Stimulated activated naive CD4-positive, alpha-beta T cell (primary cell): ENCODE data around the gene PITRM1.

ENCODE experiments used
- DNase-seq, 6 experiments: peaks; one replicate each; lab custom pipeline; 2025; lab: John Stamatoyannopoulos, UW

Gene PITRM1

DNA sequence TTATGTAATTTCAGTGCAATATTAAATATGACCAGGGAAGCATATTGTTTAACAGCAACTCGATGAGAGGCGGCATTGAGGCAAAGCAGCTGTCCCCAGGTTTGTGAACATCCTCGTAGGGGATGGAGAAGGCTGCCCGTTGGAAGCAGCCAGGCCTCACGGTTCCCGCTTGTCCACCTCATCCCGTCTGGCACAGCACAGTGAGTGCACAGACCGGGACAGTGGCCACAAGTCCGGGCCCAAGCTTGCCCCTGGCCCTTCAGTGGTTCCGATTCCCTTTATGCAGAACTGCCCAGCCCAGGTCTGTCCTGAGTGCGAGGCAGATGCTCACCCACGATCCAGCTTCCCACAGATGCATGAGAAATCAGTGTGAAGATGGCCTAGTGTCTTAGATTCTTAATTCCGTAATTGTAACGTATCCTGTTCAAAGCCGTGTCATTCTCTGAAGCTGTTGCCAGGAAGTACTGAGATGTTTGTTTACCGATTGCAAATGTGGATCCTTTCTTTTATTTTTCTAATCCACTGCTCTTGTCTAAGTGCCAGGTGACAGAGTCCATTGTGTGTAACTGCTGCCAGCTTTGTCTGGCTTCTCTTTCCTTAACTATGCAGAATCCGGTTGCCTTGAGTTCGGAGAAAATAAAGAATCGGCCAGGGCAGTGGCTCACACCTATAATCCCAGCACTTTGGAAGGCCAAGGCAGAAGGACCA is 69.7 kb downstream of the PITRM1 start:
- no peak for DNase-seq

DNA sequence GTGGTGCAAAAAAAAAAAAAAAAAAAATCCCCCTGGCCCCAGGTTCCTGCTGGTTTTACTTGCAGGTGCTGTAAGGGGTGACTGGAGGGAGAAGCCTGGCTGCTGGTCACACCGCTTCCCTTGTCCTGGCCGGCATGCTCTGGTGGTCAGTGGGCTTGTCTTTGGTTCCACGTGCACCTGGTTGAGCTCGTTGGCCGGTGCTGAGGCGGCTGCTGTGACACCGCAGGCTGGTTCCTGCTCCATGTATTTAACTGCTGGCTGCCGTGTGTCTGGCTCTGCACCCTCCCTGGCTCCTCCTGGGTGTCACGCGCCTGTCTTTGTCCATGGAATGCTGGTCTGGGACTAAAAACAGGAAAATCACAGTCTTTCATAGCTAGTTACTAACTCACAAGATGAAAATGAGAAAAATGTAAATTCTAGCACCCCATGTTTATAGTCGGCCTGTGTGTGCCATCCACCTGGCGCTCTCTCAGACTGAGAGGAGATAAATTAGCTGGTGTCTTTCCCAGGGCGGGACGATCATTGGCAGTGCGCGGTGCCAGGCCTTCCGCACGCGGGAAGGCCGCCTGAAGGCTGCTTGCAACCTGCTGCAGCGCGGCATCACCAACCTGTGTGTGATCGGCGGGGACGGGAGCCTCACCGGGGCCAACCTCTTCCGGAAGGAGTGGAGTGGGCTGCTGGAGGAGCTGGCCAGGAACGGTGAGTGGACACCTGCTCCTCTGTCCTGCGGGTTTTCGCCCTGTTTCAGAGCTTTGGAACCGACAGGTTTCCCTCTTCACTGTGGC is 71.5 kb downstream of the PITRM1 start:
- DNase-seq: no peak

DNA sequence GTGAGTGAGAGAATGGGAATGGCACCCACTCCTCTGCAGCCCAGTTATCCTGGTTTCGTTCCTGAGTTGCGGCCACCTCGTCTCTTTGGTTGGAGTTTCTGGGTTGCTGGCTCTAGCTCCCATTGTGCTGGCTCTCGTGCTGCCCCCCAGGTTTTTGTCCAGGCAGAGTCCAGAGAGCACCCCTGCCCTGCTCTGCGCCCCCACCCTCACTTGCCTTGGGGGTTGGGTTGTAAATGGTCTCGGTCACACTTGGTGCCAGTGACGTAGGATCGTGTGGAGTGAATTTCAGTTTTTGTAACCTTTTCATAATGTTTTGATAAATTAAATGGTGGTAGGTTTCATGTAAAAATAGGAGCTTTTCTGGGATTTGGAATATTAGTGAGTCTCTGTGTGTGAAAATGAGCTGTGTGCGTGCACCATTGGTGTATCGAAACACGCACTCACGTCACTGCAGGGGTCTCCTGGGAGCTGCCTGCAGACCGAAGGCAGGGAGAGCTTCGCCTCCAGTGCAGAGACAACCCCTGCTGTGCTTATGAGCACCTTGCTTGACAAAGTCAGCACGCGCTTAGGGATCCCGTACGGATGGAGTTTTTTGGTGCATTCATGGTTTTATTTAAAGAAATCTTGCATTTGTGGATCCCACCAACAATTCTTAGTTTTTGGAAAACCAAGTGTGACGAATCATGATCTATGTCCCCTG is 72.3 kb downstream of the PITRM1 start:
- DNase-seq: no peak

DNA sequence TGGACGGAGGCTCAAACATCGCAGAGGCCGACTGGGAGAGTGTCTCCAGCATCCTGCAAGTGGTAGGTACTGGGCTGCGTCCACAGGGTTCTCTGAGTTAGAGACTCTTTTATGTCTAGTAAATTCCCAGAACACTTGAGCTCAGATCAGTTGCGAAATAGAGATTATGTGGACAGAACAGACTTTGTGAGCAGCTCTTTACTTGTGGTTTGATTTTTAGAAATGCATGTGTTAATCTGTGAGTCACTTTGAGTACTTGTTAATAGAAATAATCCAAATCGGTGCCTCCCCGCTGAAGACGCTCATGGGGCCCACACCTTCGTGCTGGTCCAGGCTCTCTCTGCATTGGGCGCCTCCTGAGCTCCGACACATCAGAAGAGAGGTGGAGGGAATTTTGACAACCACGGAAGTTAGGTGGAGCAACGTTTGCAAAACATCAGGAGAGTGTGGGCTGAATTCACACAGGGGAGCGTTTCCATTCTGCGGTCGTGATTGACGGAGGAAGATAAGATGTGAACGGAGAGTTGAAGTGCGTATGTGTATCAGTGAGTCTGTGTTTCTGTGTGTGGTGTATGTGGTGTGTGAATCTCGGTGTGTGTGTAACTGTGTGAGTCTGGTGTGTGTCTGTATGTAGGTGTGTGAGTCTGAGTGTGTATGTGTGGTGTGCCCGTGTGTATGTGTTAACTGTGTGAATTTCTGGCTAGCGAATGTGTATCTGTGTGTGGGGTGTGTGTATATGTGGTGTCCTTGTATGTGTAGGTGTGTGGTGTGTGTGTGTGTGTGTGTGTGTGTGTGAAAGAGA is 73.1 kb downstream of the PITRM1 start:
- DNase-seq: no peak

DNA sequence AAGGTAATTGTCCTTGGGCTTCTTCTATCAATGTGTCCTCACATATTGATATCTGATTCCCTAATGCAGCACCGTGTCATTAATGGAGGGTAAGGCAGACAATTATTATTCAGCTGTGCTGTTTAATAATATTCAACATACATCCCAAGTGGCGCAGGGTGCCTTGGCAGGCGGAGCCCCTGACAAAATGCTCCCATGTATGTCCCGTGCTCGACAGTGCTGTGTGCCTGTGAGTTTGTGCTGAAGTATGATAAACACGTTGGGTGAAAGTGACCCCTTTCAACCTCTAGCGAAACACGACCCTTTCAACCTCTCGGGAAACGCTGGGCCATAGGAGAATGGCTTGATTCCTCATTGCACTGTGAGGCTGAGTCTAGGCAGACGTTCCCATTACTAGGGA is 73.9 kb downstream of the PITRM1 start:
- no peak for DNase-seq

DNA sequence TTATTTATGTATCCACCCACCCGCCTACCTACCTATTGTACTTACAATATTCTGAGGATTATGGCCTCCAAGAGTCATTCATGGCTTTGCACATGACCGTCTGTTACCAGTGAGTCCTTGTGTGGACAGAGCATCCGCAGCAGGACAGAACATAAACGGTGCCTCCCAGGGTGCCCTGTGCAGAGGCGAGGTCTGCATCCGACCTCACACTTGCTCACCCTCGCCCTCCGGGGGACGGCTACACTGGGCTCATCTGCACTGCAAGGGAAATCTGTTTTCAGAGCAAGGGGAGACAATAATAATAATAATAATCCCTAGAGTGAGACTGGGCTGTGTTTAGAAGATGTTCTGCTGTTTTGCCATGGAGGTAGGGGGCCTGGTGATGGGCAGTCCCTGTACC is 75.4 kb downstream of the PITRM1 start:
- DNase-seq: no peak

DNA sequence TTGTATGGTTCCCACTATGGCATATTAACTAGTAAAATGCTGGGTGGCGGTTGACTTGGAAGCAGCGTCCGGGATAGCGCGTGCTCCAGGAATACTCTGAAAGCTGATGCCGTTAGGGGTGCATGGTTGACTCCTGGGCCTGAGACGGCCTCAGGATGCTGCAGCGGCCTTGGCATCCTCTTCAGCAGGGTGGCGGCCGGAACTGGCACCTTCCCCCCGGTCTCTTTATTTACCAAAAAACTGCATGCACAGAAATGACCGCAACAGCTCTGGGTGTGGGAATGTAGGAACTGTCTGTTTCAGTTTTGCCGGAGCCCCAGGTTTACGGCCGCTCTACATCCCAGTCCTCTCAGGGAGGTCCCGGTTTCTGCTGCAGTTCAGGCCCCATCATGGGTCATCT is 76.4 kb downstream of the PITRM1 start:
- no peak for DNase-seq

- DNase-seq: no peak
Observed at GRCh38 chr10:3095373-3096139, 77.0 kb downstream of the PITRM1 start.

- DNase-seq: no peak
Observed at GRCh38 chr10:3094609-3095036, 78.0 kb downstream of the PITRM1 start.

- DNase-seq: no peak
Observed at GRCh38 chr10:3093996-3094395, 78.6 kb downstream of the PITRM1 start.

DNA sequence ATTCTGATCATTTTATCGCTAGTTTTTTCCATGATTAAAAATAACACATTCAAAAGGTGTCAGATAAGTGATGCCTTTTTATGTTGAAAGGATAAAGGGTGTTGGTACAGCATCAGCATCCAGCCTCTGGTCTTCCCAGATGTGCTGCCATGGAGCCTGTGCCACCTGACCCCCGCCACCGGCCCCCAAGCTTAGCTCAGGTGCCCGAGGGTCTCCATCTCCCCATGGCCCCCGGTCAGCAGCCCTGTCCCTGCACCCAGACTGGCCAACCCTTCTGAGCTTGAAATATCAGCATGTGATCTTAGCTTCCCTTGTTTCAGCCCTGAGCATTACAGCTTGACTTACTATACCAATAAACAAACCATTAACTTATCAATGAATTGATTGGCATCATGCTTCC is 80.7 kb downstream of the PITRM1 start:
- DNase-seq: no peak

DNA sequence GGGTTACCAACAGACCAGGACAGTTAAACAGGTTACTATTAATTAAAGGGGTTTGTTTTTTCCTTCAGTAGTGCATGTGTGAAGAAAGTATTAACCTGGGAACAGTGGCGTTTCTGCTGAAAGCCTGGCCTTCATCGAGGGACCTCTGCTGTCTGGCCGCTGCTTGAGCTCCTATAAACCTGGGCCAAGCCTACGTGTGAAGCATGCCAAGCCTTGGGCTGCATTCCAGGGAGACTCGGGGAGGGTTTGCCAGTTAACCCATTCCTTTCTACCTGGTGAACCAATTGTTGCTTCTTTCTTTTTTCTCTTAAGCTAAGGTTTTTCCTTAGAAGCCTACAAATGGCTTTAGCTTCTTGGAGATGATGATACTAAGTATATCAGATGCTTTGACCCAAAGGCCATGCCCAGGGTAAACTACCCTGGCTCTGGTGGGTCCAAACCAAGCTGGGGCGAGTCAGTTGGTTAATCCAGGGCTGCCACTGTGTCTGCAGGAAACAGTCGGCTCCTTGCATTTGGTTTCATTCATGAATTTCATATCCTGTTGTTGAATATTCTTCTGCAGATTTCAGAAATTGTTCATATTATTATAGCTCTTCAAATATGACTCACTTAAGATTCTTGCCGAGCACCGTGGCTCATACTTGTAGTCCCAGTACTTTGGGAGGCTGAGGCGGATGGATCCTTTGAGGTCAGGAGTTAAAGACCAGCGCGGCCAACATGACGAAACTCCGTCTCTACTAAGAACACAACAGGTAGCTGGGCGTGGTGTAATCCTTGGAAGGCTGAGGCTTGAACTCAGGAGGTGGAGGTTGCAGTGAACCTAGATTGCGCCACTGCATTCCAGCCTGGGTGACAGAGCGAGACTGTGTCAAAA is 81.4 kb downstream of the PITRM1 start:
- no peak for DNase-seq

GRCh38 chr10:3090388-3090787 is 82.2 kb downstream of the PITRM1 start:
- no peak for DNase-seq
